Stromal cell of bone marrow (primary cell): ENCODE measurements around the gene CYP24A1.

ENCODE experiments used
- DNase-seq: peaks from one replicate; pipeline ENCODE4 v3.0.0-alpha.2; 2012; ENCODE audit warnings: low read depth

The CYP24A1 gene

DNA sequence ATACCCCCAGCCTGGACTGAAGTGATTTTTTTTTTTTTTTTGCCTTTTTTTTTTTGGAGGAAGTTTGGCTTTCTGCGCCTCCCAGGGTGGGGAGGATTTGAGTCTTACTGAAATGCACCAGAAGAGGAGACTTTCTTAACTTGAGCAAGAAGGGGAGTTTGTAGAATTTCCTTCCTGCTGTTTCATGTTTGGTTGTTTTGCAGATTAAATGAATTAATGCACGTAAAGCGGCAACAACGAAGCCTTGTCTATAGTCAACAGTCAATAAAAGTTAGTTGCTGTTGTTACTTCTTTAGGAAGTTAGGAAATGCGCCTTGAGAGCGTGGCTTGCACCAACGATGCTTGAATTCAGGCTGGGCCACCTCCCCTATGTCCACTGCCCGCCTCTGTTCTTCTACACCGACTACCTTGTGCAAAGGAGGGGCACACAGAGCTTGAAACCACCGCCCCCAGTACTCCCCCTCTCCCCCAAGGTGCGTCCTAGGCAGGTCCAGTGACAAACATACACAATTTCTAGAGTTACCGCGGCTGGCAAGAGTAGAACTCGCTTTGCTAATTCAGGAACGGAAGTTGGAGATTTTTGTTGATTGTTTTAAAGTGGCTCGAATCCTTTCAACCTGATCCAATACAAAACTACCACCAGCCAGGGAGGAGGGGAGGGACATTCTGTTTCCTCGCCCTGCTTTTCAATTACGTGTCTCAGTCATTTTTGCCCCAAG is 830 bp upstream of the CYP24A1 start:
- no peak for DNase-seq

- DNase-seq = no peak
These were observed 732 bp downstream of the CYP24A1 start for GRCh38 chr20:54172856-54173652.

GRCh38 chr20:54172532-54172855 is 1.3 kb downstream of the CYP24A1 start:
- DNase-seq = no peak

- no peak for DNase-seq
These were observed 2.8 kb downstream of the CYP24A1 start for GRCh38 chr20:54170963-54171362.

DNA sequence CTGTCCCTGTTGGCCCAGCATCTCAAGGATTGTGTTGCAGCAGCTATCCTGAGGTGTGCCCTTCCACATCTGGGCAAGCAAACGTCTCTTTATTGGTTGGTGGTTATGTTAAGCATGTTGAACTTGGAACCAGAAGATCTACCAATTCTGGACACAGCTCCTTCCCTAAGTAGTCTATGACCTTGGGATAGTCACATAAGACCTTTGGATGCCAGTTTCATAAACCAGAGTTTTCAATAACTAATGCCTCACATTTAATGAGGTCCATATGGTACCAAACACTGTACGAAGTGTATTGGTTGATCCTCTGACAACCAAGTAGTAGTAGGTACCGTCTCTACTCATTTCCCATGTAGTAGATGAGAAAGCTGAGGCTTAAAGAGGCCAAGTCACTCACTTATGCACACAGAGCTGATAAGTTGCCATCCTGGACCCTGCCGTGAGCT is 3.7 kb downstream of the CYP24A1 start:
- DNase-seq = no peak

- no peak for DNase-seq
These were observed 4.6 kb downstream of the CYP24A1 start for GRCh38 chr20:54168961-54169862.

GRCh38 chr20:54167909-54168872 is 5.6 kb downstream of the CYP24A1 start:
- DNase-seq = no peak

GRCh38 chr20:54166987-54167662 is 6.7 kb downstream of the CYP24A1 start:
- DNase-seq = no peak

- DNase-seq = no peak
These were observed 8.0 kb downstream of the CYP24A1 start for GRCh38 chr20:54165803-54166202.

DNA sequence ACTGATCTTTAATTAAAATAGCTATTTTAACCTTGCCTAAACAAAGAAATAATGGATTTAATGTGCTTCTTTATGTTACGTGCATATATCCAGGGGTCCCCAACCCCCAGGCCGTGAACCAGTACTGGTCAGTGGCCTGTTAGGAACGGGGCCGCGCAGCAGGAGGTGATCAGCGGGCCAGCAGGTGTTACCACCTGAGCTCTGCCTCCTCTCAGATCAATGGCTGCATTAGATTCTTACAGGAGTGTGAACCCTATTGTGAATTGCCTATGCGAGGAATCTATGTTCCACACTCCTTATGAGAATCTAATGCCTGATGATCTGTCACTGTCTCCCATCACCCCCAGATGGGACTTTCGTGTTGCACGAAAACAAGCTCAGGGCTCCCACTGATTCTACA is 8.8 kb downstream of the CYP24A1 start:
- DNase-seq = no peak

DNA sequence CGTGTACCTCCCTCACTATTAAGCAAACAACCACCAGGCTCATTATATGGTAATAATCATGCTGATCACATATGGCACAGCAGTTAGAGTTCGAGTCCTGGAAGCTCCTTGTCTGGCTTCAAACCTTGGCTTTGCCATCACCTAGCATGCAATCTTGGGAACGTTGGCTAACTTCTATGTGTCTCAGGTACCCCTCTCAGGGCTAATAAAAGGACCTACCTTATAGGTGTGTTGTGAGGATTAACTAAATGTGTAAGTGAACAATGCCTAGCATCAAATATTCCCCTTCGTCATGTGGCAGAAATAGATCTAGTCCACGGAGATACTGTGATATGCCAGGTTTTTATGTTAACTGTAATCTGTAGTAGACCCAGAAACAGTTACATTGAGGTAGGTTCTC is 10.4 kb downstream of the CYP24A1 start:
- DNase-seq = no peak

- no peak for DNase-seq
These were observed 11.3 kb downstream of the CYP24A1 start for GRCh38 chr20:54162378-54163009.

DNA sequence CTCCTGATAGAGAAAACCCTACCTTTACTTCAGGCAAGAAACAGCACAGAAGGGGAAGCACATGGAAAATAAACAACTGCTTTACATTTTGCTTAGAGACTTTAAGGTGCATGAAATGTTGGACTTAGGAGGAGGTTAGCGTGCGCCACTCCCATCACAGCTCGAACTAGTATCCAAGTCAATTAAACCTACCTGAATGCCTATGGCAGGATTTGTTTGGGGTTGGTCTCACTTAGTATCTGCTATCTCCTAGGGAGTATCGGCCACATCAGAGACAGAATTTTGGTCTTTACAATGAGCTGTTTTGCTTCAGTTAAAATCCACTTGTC is 12.0 kb downstream of the CYP24A1 start:
- no peak for DNase-seq

GRCh38 chr20:54161008-54161820 is 12.6 kb downstream of the CYP24A1 start:
- DNase-seq = no peak

DNA sequence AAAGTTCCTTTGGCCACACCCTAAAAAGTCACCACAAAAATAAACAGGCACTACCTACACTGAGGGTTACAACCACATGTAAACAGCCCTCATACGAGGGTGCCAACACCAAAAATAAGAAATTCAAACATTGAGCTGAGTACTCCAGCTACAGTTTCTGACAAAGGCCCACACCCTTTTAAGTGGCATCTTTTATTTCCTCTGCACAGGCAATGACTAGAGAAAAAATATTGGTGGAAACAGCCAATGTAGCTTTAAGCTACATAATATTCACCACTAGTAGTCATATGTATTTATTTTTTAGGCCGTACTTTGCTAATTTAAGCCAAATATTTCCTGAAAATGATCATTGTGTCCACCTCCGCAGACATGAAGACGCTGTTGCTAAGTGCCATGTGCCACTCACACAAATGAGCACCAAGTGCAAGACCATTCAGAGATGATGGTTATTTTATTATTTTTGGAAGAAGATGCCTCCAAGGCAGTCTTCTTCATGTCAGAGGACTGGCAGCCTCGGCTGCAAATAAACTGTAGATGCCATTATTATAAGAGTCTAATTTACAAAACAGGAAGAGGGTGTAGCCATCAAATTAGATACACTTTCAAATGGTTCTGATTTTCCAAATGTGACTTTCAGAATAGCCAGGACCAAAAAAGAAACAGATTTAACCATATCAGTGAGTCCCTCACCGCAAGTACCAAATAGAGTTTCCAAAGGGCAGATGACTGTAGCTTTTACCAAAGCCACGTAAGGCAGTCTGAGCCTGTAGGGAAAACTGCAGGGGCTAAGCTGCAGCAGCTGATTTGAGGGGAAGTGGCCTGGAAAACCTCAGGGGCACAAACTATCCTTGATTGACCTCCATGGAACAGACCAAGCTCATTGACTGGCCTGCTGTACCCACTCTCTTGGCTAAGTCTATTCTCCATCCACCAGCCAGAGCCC is 13.4 kb downstream of the CYP24A1 start:
- no peak for DNase-seq

- no peak for DNase-seq
These were observed 14.8 kb downstream of the CYP24A1 start for GRCh38 chr20:54158856-54159418.

DNA sequence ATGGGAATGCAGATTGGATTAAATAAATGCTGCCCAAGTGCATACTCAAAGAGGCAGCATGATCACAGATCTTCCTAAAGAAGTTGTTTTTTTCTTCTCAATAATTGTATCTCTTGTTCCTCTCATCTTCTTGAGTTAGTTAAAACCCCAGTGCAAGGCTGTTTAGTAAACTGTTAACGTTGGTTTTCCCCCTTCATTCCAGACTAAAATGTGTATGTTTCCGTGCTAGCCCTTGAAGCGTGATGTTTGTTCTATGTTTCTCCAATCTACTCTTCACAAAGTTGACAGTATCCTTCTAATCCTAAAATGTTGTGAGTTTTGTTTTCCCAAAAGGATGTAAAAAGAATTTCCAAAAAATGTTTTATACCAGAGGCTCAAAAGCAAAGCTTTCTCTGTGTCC is 15.6 kb downstream of the CYP24A1 start:
- DNase-seq = no peak
